ENCODE data around the gene HOXC12. TPM values are rescaled to one million over a fixed set of nuclear protein-coding genes. Genes with fewer than 3 reads are reported as not detected.

HOXC12 gene
- total RNA-seq, 1 experiment from 2014 or later, result not detected

GRCh38 chr12:53995002-53995377 lies 40.3 kb downstream of the HOXC12 start:
- Mint-ChIP-seq H3K27me3 (ENCODE audit: low read depth) (peaks cover 100% of the 10 kb centered on the region), H3K4me3 (peak overlapping the region; percentile 56), H3K27ac (no peak overlapping the region), H3K9me3 (no peaks in the 10 kb centered on the region), H3K4me1 (peaks cover 39% of the 10 kb centered on the region), H3K36me3 (no peaks in the 10 kb centered on the region)
- TF ChIP-seq SMAD4 (CRISPR knock-in tag; IDR thresholded peaks at IDR 0.05) (no peak), JUN (CRISPR knock-in tag; IDR thresholded peaks at IDR 0.05) (no peak), PRDM15 (CRISPR knock-in tag; IDR thresholded peaks at IDR 0.05) (peak; percentile 45; the same call in 1 of the 2 replicates)
- CTCF ChIA-PET, result interaction anchor here (0.6 to 2.1 kb wide), 11 partner anchors 9 to 248 kb away, joined by 3 to 10 read pairs (median 6); partner anchors contain the start of genes HOXC10 and HOXC5
- DNase-seq (ENCODE audit: low spot score) (no peak), ATAC-seq (no peak)
- POLR2A ChIA-PET, result no interaction called here

- TF ChIP-seq SP1 (CRISPR knock-in tag; conservative IDR thresholded peaks at IDR 0.05), result 0 out of 2 replicates have a peak, but pooled peaks have one; percentile 20
- TF ChIP-seq, protein P1, sequence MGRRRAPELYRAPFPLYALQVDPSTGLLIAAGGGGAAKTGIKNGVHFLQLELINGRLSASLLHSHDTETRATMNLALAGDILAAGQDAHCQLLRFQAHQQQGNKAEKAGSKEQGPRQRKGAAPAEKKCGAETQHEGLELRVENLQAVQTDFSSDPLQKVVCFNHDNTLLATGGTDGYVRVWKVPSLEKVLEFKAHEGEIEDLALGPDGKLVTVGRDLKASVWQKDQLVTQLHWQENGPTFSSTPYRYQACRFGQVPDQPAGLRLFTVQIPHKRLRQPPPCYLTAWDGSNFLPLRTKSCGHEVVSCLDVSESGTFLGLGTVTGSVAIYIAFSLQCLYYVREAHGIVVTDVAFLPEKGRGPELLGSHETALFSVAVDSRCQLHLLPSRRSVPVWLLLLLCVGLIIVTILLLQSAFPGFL (CRISPR knock-in tag; IDR thresholded peaks at IDR 0.05; ENCODE audit: borderline replicate concordance), result no peak
- Mint-ChIP-seq H3K27ac (no peak overlapping the region), H3K27me3 (ENCODE audit: low read depth) (peaks cover 100% of the 10 kb centered on the region), H3K9me3 (no peaks in the 10 kb centered on the region), H3K36me3 (no peaks in the 10 kb centered on the region), H3K4me1 (peaks cover 36% of the 10 kb centered on the region), H3K4me3 (peak overlapping the region; percentile 56)
- ChIA-PET CTCF (interaction anchor here (0.6 to 2.1 kb wide), 11 partner anchors 10 to 249 kb away, joined by 3 to 10 read pairs (median 6); partner anchors contain the start of genes HOXC10 and HOXC5), POLR2A (no interaction called here)
- ATAC-seq (peak; percentile 49), DNase-seq (ENCODE audit: low spot score) (peak; percentile 76)
These were observed 40.9 kb downstream of the HOXC12 start for GRCh38 chr12:53995378-53996239.

DNA sequence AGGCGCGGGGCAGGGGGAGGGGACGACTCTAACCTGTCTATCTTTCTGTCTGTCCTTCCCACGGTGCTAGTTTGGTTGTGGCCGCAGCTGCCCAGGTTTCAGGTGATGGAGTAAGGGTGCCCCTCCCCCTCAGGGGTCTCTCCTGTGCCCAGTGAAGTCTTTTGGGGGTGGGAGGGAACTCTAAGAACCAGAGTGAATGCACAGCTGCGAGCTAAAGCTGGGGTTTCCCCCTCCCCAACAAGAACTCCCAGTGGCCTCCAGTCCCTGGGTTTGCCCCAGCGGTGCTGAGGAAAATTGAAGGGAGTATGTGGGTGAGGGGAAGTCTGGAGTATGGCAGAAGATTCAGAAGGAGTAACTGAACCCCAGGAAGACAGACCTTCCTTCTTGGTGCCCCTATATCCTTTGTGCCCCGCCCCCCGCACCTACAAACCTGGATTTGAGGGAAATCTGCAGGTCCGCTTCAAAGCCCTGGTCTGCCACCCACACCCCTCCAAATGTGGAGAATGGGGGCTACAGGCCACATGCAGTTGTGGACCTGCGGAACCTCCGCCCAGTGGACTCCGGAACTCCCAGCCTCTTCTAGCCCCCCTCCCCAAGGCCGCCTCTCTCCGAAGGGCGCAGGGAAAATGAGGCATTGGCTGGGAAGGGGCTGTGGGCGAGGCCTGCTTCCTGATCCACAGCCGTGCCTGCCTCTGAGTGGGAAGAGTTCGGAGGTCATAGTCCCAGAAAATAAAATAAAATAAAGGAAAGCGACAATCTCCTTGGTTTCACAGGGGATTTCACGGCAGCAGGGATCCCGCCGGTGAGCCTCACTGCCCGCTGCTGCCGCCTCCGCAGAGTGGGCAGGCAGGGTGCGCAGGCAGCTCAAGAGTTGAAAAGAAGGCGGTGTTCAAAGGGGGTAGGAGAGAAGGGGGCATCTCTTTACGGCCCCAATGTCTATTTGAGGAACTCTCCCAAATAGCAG lies 41.8 kb downstream of the HOXC12 start:
- ATAC-seq, result no peak; the same call in 1 of the 2 replicates
- no peaks in the 10 kb centered on the region for H3K9me3 Mint-ChIP-seq

More for the DNA sequence above, 41.8 kb downstream of the HOXC12 start:
- peaks cover 100% of the 10 kb centered on the region for H3K27me3 Mint-ChIP-seq (ENCODE audit: low read depth)
- no peaks in the 10 kb centered on the region for H3K36me3 Mint-ChIP-seq
- peaks cover 33% of the 10 kb centered on the region for H3K4me1 Mint-ChIP-seq
- H3K4me3 Mint-ChIP-seq, result peak overlapping the region; percentile 56
- H3K27ac Mint-ChIP-seq, result no peak overlapping the region
- TF ChIP-seq, protein P2, sequence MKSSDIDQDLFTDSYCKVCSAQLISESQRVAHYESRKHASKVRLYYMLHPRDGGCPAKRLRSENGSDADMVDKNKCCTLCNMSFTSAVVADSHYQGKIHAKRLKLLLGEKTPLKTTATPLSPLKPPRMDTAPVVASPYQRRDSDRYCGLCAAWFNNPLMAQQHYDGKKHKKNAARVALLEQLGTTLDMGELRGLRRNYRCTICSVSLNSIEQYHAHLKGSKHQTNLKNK (CRISPR knock-in tag; IDR thresholded peaks at IDR 0.05), result no peak
- TF ChIP-seq EMX1 (CRISPR knock-in tag; IDR thresholded peaks at IDR 0.05) (no peak), TP53 (CRISPR knock-in tag; IDR thresholded peaks at IDR 0.05) (no peak), TEAD4 (CRISPR knock-in tag; IDR thresholded peaks at IDR 0.05) (no peak), NR2C2 (CRISPR knock-in tag; IDR thresholded peaks at IDR 0.05) (no peak), ZNF263 (CRISPR knock-in tag; IDR thresholded peaks at IDR 0.05; ENCODE audit: low read depth) (no peak), ZNF416 (CRISPR knock-in tag; IDR thresholded peaks at IDR 0.05) (no peak), HMGA2 (CRISPR knock-in tag; IDR thresholded peaks at IDR 0.05) (no peak), E2F4 (CRISPR knock-in tag; IDR thresholded peaks at IDR 0.05; ENCODE audit: borderline replicate concordance, low read depth) (no peak), JUN (CRISPR knock-in tag; IDR thresholded peaks at IDR 0.05) (no peak), CREB1 (CRISPR knock-in tag; IDR thresholded peaks at IDR 0.05) (no peak), ZNF232 (CRISPR knock-in tag; IDR thresholded peaks at IDR 0.05) (no peak)
- TF ChIP-seq, protein P3, sequence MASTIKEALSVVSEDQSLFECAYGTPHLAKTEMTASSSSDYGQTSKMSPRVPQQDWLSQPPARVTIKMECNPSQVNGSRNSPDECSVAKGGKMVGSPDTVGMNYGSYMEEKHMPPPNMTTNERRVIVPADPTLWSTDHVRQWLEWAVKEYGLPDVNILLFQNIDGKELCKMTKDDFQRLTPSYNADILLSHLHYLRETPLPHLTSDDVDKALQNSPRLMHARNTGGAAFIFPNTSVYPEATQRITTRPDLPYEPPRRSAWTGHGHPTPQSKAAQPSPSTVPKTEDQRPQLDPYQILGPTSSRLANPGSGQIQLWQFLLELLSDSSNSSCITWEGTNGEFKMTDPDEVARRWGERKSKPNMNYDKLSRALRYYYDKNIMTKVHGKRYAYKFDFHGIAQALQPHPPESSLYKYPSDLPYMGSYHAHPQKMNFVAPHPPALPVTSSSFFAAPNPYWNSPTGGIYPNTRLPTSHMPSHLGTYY (CRISPR knock-in tag; IDR thresholded peaks at IDR 0.05), result no peak
- ChIA-PET CTCF (interaction anchor here (0.9 to 2.5 kb wide), 12 partner anchors 9 to 294 kb away, joined by 3 to 14 read pairs (median 5); partner anchors contain the start of genes HOXC10 and HOXC8), POLR2A (no interaction called here)
- DNase-seq (ENCODE audit: low spot score), result no peak

All from WTC11 (cell line).